ENCODE measurements around the gene LEMD3. TPM values are rescaled to one million over a fixed set of nuclear protein-coding genes. Genes with fewer than 3 reads are reported as not detected.

The LEMD3 gene
- 10 to 100 TPM; 38.5 to 40.7 (median 38.6) TPM for polyA plus RNA-seq (ENCODE audit: insufficient read length in 3 of 3)

DNA sequence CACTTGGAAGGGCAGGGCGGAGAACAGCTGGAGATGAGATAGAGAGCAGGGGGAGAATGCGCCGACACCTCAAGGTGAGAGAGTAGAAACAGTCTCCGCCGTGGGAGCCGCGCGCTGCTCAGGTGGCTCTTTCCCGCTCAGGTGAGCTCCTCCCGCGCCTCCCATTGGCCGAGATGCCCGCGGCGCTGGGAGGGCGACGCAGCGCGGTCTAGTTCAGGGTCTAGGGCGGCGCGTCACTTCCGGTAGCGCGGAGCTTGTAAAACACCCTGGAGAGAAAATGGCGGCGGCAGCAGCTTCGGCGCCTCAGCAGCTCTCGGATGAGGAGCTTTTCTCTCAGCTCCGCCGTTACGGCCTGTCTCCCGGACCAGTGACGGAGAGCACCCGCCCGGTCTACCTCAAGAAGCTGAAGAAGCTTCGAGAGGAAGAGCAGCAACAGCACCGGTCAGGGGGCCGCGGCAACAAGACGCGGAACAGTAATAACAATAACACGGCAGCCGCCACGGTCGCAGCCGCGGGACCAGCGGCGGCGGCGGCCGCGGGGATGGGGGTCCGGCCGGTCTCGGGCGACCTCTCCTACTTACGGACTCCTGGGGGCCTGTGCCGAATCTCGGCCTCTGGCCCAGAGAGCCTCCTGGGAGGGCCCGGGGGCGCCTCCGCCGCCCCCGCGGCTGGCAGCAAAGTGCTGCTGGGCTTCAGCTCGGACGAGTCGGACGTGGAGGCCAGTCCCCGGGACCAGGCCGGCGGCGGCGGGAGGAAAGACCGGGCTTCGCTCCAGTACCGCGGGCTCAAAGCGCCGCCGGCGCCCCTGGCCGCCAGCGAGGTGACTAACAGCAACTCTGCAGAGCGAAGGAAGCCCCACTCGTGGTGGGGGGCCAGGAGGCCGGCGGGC is at the start of gene LEMD3:
LEMD3 (plus strand) TSS at position 264 of the 889 bp plus-strand sequence; CDS start at position 278, 14 bp downstream.
- DNase-seq (ENCODE audit: low read depth in 3 of 3, low spot score in 2 of 3) = peak; percentile 83 to 92 (median 87)

DNA sequence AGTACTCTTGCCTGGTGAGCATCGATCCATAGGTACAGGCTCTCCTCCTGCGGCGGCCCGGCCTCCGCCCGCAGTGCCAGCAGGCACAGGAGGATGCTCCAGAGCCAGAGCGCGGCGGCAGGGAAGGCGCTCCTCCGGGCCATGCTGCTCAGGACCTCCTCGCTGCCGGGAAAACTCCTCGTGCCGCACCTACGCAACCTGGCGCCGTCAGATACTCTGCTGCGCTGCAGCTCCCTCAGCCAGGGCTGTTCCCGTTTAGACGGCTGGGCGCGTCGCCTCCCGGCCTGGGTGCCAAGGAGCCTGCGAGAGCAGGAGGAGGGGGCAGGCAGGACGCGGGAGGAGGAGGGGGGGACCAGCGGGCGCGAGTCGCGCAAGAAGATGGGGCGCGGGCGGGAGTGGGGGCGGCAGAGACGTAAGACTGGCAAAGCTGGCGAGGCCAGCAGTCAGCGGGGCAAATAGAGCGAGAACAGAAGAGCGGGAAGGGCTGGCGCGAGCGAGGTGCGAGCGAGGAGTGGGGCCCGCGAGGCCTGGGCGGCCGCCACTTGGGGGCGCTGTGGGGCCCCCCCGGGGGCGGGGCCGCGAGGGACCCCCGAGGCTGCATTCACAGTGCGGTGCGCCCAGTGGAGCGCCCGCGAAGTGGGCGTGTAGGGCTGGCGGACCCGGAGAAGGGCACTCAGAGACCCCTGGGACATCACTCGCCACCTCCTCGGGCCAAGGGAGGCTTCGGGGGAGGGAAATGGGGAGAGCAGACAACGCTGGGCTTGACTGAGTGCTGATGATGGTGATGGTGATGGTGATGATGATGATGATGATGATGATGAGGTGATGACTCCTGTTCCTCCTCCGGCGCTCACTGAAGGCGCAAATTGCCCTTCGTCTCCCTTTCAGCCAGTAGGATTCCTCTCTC is 48.1 kb upstream of the LEMD3 start, which contains the start of gene WIF1:
WIF1 (minus strand) TSS at position 257 of the 907 bp plus-strand sequence; CDS start at position 143, 114 bp downstream.
- DNase-seq (ENCODE audit: low read depth in 3 of 3, low spot score in 2 of 3) = no peak

GRCh38 chr12:65121956-65122469 is 47.4 kb upstream of the LEMD3 start:
- no peak for DNase-seq (ENCODE audit: low read depth in 3 of 3, low spot score in 2 of 3)

DNA sequence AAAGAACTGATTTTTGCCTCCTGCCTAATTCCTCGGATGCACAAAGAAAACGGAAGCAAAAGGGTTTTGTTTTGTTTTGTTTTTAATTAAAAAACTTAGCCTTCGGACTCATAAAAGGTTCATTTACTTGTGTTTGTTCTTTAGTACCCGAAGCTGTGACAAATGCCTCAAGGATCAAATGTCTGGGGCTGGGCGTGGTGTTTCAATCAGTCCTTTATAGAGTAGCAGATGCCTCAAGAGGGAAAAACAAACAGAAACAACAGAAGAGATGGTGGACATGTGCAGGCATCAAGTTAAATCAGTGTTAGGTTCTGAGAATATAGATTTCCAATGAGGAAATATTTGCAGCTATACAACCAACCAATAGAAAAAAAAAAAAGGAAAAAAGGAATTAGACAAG is 46.7 kb upstream of the LEMD3 start:
- no peak for DNase-seq (ENCODE audit: low read depth in 3 of 3, low spot score in 2 of 3)

GRCh38 chr12:65123435-65124063 is 45.8 kb upstream of the LEMD3 start:
- no peak for DNase-seq (ENCODE audit: low read depth in 3 of 3, low spot score in 2 of 3)

GRCh38 chr12:65125247-65125646 is 44.1 kb upstream of the LEMD3 start:
- DNase-seq (ENCODE audit: low read depth in 3 of 3, low spot score in 2 of 3) = no peak

GRCh38 chr12:65125975-65126374 is 43.4 kb upstream of the LEMD3 start:
- DNase-seq (ENCODE audit: low read depth in 3 of 3, low spot score in 2 of 3) = no peak

GRCh38 chr12:65126482-65126881 is 42.9 kb upstream of the LEMD3 start:
- no peak for DNase-seq (ENCODE audit: low read depth in 3 of 3, low spot score in 2 of 3)

GRCh38 chr12:65133879-65134278 is 35.5 kb upstream of the LEMD3 start:
- no peak for DNase-seq (ENCODE audit: low read depth in 3 of 3, low spot score in 2 of 3)

DNA sequence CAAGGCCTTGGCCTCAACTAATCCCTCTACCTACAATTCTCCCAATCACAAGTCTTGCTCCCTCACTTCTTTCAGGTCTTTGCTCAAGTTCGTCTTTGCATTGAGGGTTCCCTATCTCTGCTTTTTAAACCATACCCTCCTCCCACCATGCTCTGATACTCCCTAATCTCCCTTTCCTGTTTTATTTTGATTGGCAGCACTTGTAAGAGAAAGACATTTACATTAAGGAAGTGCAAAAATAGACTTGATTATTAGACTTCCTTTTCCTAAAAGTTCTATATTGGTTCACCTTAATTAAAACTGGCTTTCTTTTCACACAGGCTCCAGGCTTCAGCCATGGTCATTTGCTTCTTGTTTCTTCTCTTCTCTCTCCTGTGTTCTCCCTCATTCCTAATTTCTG is 30.0 kb upstream of the LEMD3 start:
- no peak for DNase-seq (ENCODE audit: low read depth in 3 of 3, low spot score in 2 of 3)

- DNase-seq (ENCODE audit: low read depth in 3 of 3, low spot score in 2 of 3) = no peak
These were observed 28.6 kb upstream of the LEMD3 start for GRCh38 chr12:65140738-65141137.

- no peak for DNase-seq (ENCODE audit: low read depth in 3 of 3, low spot score in 2 of 3)
These were observed 22.0 kb upstream of the LEMD3 start for GRCh38 chr12:65147312-65147905.

GRCh38 chr12:65152012-65152411 is 17.4 kb upstream of the LEMD3 start:
- DNase-seq (ENCODE audit: low read depth in 3 of 3, low spot score in 2 of 3) = no peak

DNA sequence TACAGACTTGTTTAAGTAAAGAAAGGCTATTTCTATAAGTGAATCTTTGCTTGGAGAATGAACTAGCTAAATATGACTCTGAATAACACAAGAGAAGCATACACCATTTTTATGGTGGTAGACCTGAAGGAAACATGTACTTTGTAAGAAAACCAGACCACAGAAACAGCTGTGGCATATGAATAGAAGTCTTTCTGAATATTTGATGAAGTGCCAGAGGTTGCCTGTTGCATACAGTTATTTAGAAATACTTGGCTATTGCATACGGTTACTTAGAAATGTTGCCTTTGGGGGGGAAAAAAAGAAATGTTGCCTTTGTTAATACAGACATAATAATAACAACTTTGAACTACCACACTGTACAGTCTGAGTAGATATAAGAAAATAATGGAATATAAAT is 16.8 kb upstream of the LEMD3 start:
- DNase-seq (ENCODE audit: low read depth in 3 of 3, low spot score in 2 of 3) = no peak

DNA sequence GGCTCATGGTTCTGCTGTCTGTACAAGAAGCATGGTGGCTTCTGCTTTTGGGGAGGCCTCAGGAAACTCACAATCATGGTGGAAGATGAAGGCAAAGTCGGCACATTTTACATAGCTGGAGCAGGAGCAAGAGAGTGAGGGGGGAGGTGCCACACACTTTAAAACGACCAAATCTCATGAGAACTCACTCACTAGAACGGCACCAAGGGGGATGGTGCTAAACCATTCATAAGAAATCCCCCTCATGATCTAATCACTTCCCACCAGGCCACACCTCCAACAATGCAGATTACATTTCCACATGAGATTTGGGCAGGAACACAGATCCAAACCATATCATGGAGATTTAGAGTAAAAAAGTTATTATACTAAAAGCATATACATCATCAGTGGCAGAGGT is 13.6 kb upstream of the LEMD3 start:
- DNase-seq (ENCODE audit: low read depth in 3 of 3, low spot score in 2 of 3) = no peak

DNA sequence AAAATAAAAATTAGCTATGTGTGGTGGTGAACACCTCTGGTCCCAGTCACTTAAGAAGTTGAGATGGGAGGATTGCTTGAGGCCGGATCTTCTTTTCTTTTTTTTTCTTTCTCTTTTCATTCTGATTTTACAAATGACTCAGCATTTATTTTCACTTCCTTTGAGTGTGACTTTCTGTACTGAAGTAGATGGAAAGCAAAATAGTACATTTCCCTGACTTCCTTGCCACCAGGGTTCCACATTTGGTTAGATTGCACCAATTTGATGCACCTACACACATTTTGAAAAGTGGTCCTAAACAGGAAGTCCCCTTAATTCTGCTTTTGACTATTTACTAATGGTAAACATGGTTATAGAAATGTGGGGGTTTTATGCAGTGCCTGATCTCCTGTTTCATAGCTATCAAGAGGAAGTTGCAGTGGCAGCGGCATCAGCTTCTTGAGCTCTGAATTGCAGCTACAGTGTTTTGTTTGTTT is 13.0 kb upstream of the LEMD3 start:
- DNase-seq (ENCODE audit: low read depth in 3 of 3, low spot score in 2 of 3) = no peak

GRCh38 chr12:65157091-65157490 is 12.3 kb upstream of the LEMD3 start:
- DNase-seq (ENCODE audit: low read depth in 3 of 3, low spot score in 2 of 3) = no peak

GRCh38 chr12:65162609-65163008 is 6.8 kb upstream of the LEMD3 start:
- DNase-seq (ENCODE audit: low read depth in 3 of 3, low spot score in 2 of 3) = no peak

GRCh38 chr12:65164244-65164643 is 5.1 kb upstream of the LEMD3 start:
- DNase-seq (ENCODE audit: low read depth in 3 of 3, low spot score in 2 of 3) = no peak

DNA sequence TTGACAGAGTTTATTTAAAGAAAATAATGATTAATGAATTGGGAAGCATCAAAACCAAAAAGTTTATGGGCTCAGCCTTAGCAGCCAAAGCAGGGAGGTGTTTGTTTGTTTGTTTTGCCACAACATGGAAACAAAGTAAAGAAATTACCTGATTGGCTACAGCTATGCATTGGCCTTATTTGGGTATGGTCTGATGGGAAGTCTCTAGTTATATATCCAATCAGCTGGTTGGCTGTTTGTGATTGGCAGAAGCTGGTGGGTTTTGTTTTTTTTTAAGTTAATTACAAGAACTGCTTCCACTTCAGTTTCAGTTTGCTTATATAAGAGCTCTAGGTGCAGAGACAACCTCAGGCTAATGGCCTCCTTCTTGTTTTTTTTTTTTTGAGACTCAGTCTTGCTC is 4.6 kb upstream of the LEMD3 start:
- no peak for DNase-seq (ENCODE audit: low read depth in 3 of 3, low spot score in 2 of 3)
